OCI-LY7 (cell line): ENCODE data around the gene TPCN1.

ENCODE experiments used
- EZH2phosphoT487 ChIP-seq: fragments of 200-600 bp; sonication (generic); IDR thresholded peaks from 2 replicates; pipeline ENCODE4 v1.6.1; 2018; ENCODE audit warnings: low read depth, borderline replicate concordance, mild to moderate bottlenecking, mixed run types, antibody characterized with exemption, low read length, moderate library complexity, mixed read lengths
- TF ChIP-seq, protein P1 (sequence below): fragments of 200-600 bp; sonication (generic); conservative IDR thresholded peaks from 2 replicates; pipeline ENCODE4 v1.5.1; 2014; ENCODE audit warnings: mild to moderate bottlenecking, antibody characterized with exemption, low read length, moderate library complexity, mixed read lengths

DNA sequence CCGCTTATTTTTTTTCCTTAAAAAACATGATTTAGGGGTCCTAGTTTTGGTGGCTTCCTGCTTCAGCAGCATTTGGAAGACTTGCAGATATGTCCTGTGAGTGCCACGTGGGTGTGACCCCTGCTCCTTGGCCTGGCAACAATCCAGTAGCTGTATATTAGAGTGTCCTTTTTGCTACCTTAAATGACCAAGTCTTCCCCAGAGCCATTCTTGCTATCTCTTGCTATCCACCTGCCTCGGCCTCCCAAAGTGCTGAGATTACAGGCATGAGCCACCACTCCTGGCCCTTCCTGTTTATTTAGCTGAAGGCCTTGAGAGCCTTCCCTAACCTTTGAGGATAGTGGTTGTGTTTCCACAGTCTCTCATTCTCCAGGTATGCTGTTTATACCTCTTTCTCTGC is 17.0 kb downstream of the TPCN1 start:
- TF ChIP-seq, protein P1, sequence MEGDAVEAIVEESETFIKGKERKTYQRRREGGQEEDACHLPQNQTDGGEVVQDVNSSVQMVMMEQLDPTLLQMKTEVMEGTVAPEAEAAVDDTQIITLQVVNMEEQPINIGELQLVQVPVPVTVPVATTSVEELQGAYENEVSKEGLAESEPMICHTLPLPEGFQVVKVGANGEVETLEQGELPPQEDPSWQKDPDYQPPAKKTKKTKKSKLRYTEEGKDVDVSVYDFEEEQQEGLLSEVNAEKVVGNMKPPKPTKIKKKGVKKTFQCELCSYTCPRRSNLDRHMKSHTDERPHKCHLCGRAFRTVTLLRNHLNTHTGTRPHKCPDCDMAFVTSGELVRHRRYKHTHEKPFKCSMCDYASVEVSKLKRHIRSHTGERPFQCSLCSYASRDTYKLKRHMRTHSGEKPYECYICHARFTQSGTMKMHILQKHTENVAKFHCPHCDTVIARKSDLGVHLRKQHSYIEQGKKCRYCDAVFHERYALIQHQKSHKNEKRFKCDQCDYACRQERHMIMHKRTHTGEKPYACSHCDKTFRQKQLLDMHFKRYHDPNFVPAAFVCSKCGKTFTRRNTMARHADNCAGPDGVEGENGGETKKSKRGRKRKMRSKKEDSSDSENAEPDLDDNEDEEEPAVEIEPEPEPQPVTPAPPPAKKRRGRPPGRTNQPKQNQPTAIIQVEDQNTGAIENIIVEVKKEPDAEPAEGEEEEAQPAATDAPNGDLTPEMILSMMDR = no peak
- TF ChIP-seq EZH2phosphoT487 = no peak
